RWPE1 (cell line): ENCODE data around the gene CCDC201.

Experiments used
- CTCF ChIA-PET: fragments of 350-600 bp; sonication (Branson Sonifier 250); formaldehyde crosslinking; extraction: SDS; loops from one replicate; lab custom pipeline; 2021; lab: Yijun Ruan, JAX
- POLR2A ChIA-PET: fragments of 400-600 bp; formaldehyde crosslinking; extraction: SDS; loops from one replicate; lab custom pipeline; 2020; ENCODE audit warnings: antibody characterized with exemption; ENCODE audit not compliant: low non-redundant PET; lab: Yijun Ruan, JAX
- DNase-seq: peaks from one replicate; pipeline ENCODE4 v3.0.0; 2012; ENCODE audit warnings: low spot score
- H3K27ac ChIP-seq: fragments of 450-650 bp; 2 replicates; pipeline ENCODE4 v1.5.1; 2017
- CTCF ChIP-seq: fragments of 450-650 bp; conservative IDR thresholded peaks from 2 replicates; pipeline ENCODE4 v1.5.1; 2017; ENCODE audit warnings: low read depth, mild to moderate bottlenecking

Gene CCDC201

GRCh38 chr7:45873035-45873354, at the start of gene CCDC201:
Gene CCDC201, minus strand, starts transcription at chr7:45873082. Its CDS starts 75 bp downstream, at chr7:45873007.
- ChIA-PET POLR2A (no interaction called here), CTCF (interaction anchor here (0.6 to 1.1 kb wide), 3 partner anchors 18 to 1320 kb away, joined by 3 to 6 read pairs (median 5); no protein-coding TSS in a partner anchor)
- DNase-seq, result no peak
- TF ChIP-seq CTCF, result no peak
- no peak within 1 kb of the TSS for H3K27ac ChIP-seq

- DNase-seq, result peak; percentile 42
- POLR2A ChIA-PET, result no interaction called here
Observed at GRCh38 chr7:45921699-45922519, 49.0 kb upstream of the CCDC201 start.

GRCh38 chr7:45921381-45921698, 48.5 kb upstream of the CCDC201 start:
- no peak overlapping the region for H3K27ac ChIP-seq
- TF ChIP-seq CTCF, result no peak
- DNase-seq, result no peak
- ChIA-PET CTCF (interaction anchor here (0.8 to 2.1 kb wide), 3 partner anchors 9 to 1167 kb away, joined by 3 to 7 read pairs (median 3); no protein-coding TSS in a partner anchor), POLR2A (no interaction called here)

More at GRCh38 chr7:45921699-45922519, 49.0 kb upstream of the CCDC201 start:
- CTCF ChIA-PET, result interaction anchor here (0.6 to 2.4 kb wide), 11 partner anchors 10 to 1305 kb away, joined by 3 to 13 read pairs (median 5); no protein-coding TSS in a partner anchor
- TF ChIP-seq CTCF, result peak; percentile 74
- H3K27ac ChIP-seq, result no peak overlapping the region

- TF ChIP-seq CTCF, result no peak
- H3K27ac ChIP-seq, result no peak within 1 kb of the TSS
- peak; percentile 43 for DNase-seq
- CTCF ChIA-PET, result interaction anchor here (0.7 to 2.1 kb wide), 4 partner anchors 8 to 1167 kb away, joined by 3 to 7 read pairs (median 3); no protein-coding TSS in a partner anchor
- POLR2A ChIA-PET, result no interaction called here
Observed at GRCh38 chr7:45920502-45921380, 47.9 kb upstream of the CCDC201 start, which contains the start of gene IGFBP3. Gene IGFBP3, minus strand, starts transcription at chr7:45921272. Its CDS starts 132 bp downstream, at chr7:45921140.

GRCh38 chr7:45919993-45920459, 47.1 kb upstream of the CCDC201 start:
- no peak for DNase-seq
- POLR2A ChIA-PET, result no interaction called here
- CTCF ChIA-PET, result interaction anchor here (0.6 to 2.1 kb wide), 3 partner anchors 28 to 1168 kb away, joined by 3 to 7 read pairs (median 5); no protein-coding TSS in a partner anchor
- TF ChIP-seq CTCF, result no peak
- no peak overlapping the region for H3K27ac ChIP-seq
